Keratinocyte (primary cell): ENCODE results near the gene MARCHF6. TPM values are rescaled to one million over a fixed set of nuclear protein-coding genes. Genes with fewer than 3 reads are reported as not detected.

Experiments used
- DNase-seq: peaks from one replicate; pipeline ENCODE4 v3.0.0-alpha.2; 2011; ENCODE audit warnings: low read depth, missing footprints, low spot score
- FAIRE-seq: peaks from 2 replicates; lab custom pipeline; 2011; peaks lifted over from hg19 to GRCh38; lab: Jason Lieb, UNC
- H2AFZ ChIP-seq: 2 replicates; pipeline ENCODE4 v1.6.0; 2012; ENCODE audit warnings: low read length, control low read depth, inconsistent platforms; ENCODE audit not compliant: control insufficient read depth
- H3K27ac ChIP-seq: 2 replicates; pipeline ENCODE4 v1.5.1; 2011; ENCODE audit warnings: low read length; ENCODE audit not compliant: control insufficient read depth, insufficient read depth
- H3K27me3 ChIP-seq: 3 replicates; pipeline ENCODE4 v1.6.0; 2011; ENCODE audit warnings: low read length; ENCODE audit not compliant: control insufficient read depth, insufficient read depth; ENCODE audit errors: extremely low read depth
- H3K36me3 ChIP-seq, 2 experiments: 2 replicates in 1 of 2; 3 replicates in 1 of 2; pipeline ENCODE4 v1.5.1; 2011; ENCODE audit warnings: low read length in 2 of 2, mild to moderate bottlenecking in 1 of 2; ENCODE audit not compliant: control insufficient read depth in 2 of 2, insufficient read depth in 2 of 2; ENCODE audit errors: extremely low read depth in 1 of 2
- H3K4me1 ChIP-seq: 3 replicates; pipeline ENCODE4 v1.5.1; 2011; ENCODE audit warnings: low read length; ENCODE audit not compliant: control insufficient read depth, insufficient read depth; ENCODE audit errors: extremely low read depth
- H3K4me2 ChIP-seq: 3 replicates; pipeline ENCODE4 v1.6.0; 2011; ENCODE audit warnings: low read depth, low read length; ENCODE audit not compliant: control insufficient read depth, insufficient read depth; ENCODE audit errors: extremely low read depth
- H3K4me3 ChIP-seq, 3 experiments: fragments of 200-600 bp in 1 of 3; sonication (generic) in 1 of 3; 2 replicates in 2 of 3; 3 replicates in 1 of 3; pipeline ENCODE4 v1.5.1; 2011 to 2016; ENCODE audit warnings: low read length in 3 of 3, mild to moderate bottlenecking in 3 of 3, control low read depth in 2 of 3, inconsistent platforms in 1 of 3, low read depth in 1 of 3, mixed read lengths in 1 of 3, mixed run types in 1 of 3, moderate library complexity in 1 of 3; ENCODE audit not compliant: control insufficient read depth in 2 of 3, insufficient read depth in 2 of 3; ENCODE audit errors: extremely low read depth in 1 of 3
- H3K79me2 ChIP-seq: 2 replicates; pipeline ENCODE4 v1.6.0; 2012; ENCODE audit warnings: low read length; ENCODE audit not compliant: control insufficient read depth, insufficient read depth
- H3K9ac ChIP-seq: 3 replicates; pipeline ENCODE4 v1.6.0; 2011; ENCODE audit warnings: low read length; ENCODE audit not compliant: control insufficient read depth, insufficient read depth; ENCODE audit errors: extremely low read depth
- H3K9me1 ChIP-seq: 3 replicates; pipeline ENCODE4 v1.6.0; 2011; ENCODE audit warnings: low read length; ENCODE audit not compliant: control insufficient read depth, insufficient read depth; ENCODE audit errors: extremely low read depth
- H3K9me3 ChIP-seq: 2 replicates; pipeline ENCODE4 v1.5.1; 2012; ENCODE audit warnings: low read depth, low read length; ENCODE audit not compliant: control insufficient read depth
- H4K20me1 ChIP-seq: 3 replicates; pipeline ENCODE4 v1.6.0; 2011; ENCODE audit warnings: low read length; ENCODE audit not compliant: control insufficient read depth, insufficient read depth; ENCODE audit errors: extremely low read depth
- CTCF ChIP-seq, 3 experiments: IDR thresholded peaks in 1 of 3; conservative IDR thresholded peaks in 1 of 3; optimal IDR thresholded peaks in 1 of 3; 2 replicates in 2 of 3; 3 replicates in 1 of 3; pipeline versions ENCODE3 to v1.5.1; 2011; ENCODE audit warnings: low read length in 3 of 3, mild to moderate bottlenecking in 3 of 3, moderate library complexity in 2 of 3, control low read depth in 1 of 3, inconsistent platforms in 1 of 3; ENCODE audit not compliant: insufficient read depth in 2 of 3; ENCODE audit errors: extremely low read depth in 1 of 3
- EZH2 ChIP-seq: IDR thresholded peaks from one replicate; pipeline ENCODE4 v1.6.1; 2012; ENCODE audit warnings: inconsistent platforms, mild to moderate bottlenecking, low read length, moderate library complexity
- dilution Hi-C: fragments of 300-500 bp; cut with MboI; formaldehyde crosslinking; loops from one replicate; pipeline ENCODE4 v1.7.0; 2020; ENCODE audit warnings: low sequenced_read_pairs; ENCODE audit not compliant: extremely low pct_ligation_motif_present
- polyA plus RNA-seq, 5 experiments: library from polyadenylated mRNA; depleted of rRNA in 3 of 5; stranded (reverse) in 3 of 5; stranded (forward) in 1 of 5; unstranded in 1 of 5; fragments of >200 nt; gene quantifications; 1 replicate in 1 of 5; 2 replicates in 3 of 5; 3 replicates in 1 of 5; pipeline versions ENCODE4 v1.2.1 to v1.2.3, GENCODE V29; 2011 to 2012; ENCODE audit warnings: missing spikeins in 2 of 5, low read depth in 1 of 5, low replicate concordance in 1 of 5

The MARCHF6 gene
- polyA plus RNA-seq, 1 donor (not counting 4 experiments of a cell fraction or from before 2014, with no cell fraction given) = 196 TPM

GRCh38 chr5:10376544-10376943 is 23.0 kb downstream of the MARCHF6 start:
- TF ChIP-seq EZH2 = no peak
- TF ChIP-seq CTCF (optimal IDR thresholded peaks at IDR 0.05 in 1 of 3, IDR thresholded peaks at IDR 0.05 in 1 of 3, conservative IDR thresholded peaks at IDR 0.05 in 1 of 3; ENCODE audit: extremely low read depth in 1 of 3, insufficient read depth in 2 of 3, low read length in 3 of 3) = no peak
- H3K27ac ChIP-seq = no peak overlapping the region
- no peak overlapping the region for H3K4me2 ChIP-seq
- no peaks in the 10 kb centered on the region for H4K20me1 ChIP-seq
- H3K9me1 ChIP-seq = peaks cover 2% of the 10 kb centered on the region
- H3K9ac ChIP-seq = no peak overlapping the region
- DNase-seq (no peak), FAIRE-seq (no peak)
- dilution Hi-C loops = no loop called here
- no peaks in the 10 kb centered on the region for H3K27me3 ChIP-seq
- peaks cover 7 to 10% of the 10 kb centered on the region in 2 experiments for H3K36me3 ChIP-seq
- H2AFZ ChIP-seq = no peak overlapping the region
- H3K4me1 ChIP-seq = no peaks in the 10 kb centered on the region
- H3K79me2 ChIP-seq = peaks cover 67% of the 10 kb centered on the region
- no peak overlapping the region for H3K4me3 ChIP-seq
- H3K9me3 ChIP-seq = no peaks in the 10 kb centered on the region

GRCh38 chr5:10377081-10377480 is 23.6 kb downstream of the MARCHF6 start:
- Histone ChIP-seq H2AFZ (no peak overlapping the region), H3K9me3 (no peaks in the 10 kb centered on the region), H3K27ac (no peak overlapping the region), H3K4me3 (no peak overlapping the region), H3K27me3 (no peaks in the 10 kb centered on the region), H3K79me2 (peaks cover 62% of the 10 kb centered on the region), H3K9ac (no peak overlapping the region), H3K4me2 (no peak overlapping the region), H3K36me3 (peaks cover 10% of the 10 kb centered on the region in 2 experiments), H3K4me1 (no peaks in the 10 kb centered on the region), H4K20me1 (no peaks in the 10 kb centered on the region), H3K9me1 (peaks cover 2% of the 10 kb centered on the region)
- TF ChIP-seq CTCF (optimal IDR thresholded peaks at IDR 0.05 in 1 of 3, IDR thresholded peaks at IDR 0.05 in 1 of 3, conservative IDR thresholded peaks at IDR 0.05 in 1 of 3; ENCODE audit: extremely low read depth in 1 of 3, insufficient read depth in 2 of 3, low read length in 3 of 3) = no peak
- no peak for TF ChIP-seq EZH2
- FAIRE-seq (no peak), DNase-seq (no peak)
- dilution Hi-C loops = no loop called here
